ENCODE data around the gene MCTP1.

MCTP1 gene

DNA sequence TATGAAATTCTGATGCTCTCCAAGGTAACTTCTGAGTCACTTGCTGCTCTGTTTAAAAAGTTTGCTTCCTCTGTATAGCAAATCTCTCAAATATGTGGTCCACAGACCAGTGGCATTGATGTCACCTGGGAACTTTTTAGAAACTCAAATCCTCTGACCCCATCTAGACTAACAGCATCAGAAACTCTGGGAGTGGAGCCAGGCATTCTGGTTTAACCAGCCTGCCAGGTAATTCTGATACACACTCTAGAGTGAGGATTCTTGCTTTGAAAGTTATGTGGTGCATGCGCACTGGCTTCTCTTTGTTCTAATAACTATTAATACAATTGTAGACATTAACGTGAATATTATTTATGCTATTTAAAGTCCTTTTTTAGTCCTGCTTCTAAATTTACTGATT is 368.3 kb downstream of the MCTP1 start:
- no peak for DNase-seq

DNA sequence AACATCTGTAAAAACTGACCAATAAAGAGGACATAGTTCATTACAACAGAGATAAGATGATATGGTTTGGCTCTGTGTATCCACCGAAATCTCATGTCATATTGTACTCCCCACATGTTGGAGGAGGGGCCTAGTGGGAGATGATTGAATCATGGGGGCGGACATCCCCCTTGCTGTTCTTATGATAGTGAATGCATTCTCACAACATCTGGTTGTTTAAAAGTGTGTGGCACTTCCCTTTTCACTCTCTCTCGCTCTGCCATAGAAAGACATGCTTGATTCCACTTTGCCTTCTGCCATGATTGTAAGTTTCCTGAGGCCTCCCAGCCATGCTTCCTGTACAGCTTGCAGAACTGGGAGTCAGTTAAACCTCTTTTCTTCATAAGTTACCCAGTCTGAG is 373.6 kb downstream of the MCTP1 start:
- no peak for DNase-seq

DNA sequence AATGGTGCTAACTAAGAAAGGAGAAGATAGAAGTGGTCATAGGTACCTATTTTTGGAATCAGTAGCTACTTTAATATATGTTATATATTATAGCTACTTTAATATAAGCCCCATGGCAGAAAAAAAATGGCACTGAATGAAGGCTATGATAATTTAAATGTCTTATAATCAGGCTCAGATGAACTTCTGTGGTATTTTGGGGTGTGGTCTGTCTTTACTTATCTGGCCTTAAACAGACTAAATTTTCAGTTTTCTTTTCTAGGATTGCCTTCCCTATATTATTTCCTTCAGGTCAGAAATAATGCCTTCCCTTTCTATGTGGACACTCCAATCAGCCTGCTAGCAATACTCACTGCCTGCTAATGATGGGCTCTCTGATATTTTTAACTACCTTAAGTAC is 374.2 kb downstream of the MCTP1 start:
- DNase-seq, result no peak

DNA sequence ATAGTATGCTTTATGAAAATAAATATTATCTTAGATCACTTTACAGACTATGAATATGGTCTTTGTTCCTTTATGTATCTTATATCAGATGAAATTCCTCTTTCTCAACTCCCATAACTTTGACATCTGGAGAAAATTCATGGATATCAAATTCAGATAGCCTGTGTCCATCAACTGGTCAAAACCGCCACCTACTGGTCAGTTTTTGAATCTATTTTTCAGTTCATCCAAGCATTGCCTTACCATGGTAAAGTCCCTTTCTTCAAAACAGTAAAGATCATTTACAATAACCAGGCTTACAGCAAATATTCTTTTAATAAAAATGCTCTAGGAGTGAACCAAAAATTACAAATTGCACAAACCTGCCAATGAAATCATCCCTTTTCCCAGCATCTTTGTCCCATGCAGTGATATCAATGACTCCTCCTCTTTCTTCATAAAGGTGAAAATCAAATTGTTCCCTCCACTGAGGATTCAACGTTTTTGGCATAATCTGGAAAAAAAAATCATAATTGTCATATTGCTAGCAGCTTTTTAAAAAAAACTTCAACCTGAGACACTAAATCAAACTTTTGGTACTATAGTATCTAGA is 375.9 kb downstream of the MCTP1 start:
- DNase-seq, result no peak

DNA sequence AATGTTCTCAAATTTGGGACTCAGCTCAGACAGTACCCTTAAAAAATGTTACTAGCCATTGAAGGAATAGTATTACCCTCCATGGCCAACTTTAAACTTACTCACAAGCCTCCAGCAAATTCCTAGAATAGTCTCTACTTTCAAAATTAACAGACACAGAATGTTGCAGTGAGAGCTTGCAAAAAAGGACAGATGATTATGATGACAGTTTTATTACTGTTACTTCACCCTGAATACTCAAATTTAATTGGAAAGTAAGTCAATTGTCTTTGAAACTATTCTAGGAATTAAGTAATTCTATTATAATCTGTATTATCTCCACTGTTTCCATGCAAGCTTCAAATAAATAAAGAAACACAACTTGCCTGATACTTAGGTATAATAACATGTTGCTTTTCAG is 378.1 kb downstream of the MCTP1 start:
- DNase-seq, result no peak

DNA sequence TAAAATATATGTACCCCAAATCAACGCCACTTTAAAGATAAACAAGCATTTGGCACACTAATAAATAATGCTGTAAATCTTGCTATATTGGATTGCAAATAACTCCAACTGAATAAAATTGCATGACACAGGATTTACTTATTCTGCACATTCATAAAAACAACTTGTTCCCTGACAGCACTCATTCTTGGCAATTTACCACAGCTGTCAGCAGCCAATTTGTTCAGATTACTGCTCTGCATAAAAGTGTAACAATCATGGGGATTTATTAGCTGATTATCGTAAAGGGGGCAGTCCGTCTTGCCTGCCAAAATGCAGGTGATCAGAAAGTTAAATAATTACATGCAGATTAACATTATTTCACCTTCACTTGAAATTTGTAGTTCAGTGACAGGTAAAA is 381.2 kb downstream of the MCTP1 start:
- DNase-seq, result no peak

DNA sequence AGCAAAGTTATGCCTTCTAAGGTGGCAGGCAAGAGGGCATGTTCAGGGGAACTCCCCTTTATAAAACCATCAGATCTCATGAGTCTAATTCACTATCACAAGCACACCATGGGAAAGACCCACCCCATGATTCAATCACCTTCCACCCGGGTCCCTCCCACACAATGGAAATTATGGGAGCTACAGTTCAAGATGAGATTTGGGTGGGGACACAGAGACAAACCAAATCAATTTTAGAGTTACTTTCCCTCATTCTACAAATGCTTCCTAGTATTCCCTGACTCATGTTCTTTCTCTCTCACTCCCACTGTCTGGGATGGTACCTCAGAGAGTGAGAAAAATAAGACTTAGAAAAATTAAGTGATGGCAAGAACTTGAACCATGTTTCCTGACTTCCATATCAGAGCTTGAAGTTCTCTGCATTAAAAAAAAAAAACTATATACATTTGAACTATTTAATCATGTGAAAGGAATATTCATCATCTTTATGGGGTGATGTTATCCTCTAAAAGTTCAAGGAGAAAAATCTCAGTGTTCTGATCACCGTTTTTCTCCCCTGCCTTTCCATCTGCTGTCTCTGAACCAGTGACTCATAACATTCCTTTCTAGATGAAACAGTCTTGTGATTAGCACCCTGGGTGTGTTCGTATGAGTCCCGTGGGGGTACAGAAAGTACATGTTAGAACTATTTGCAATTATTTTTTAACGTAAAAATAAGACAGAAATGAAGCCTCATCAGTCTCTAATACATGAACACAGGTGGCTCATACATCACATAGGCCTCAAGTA is 383.5 kb downstream of the MCTP1 start:
- DNase-seq, result no peak

DNA sequence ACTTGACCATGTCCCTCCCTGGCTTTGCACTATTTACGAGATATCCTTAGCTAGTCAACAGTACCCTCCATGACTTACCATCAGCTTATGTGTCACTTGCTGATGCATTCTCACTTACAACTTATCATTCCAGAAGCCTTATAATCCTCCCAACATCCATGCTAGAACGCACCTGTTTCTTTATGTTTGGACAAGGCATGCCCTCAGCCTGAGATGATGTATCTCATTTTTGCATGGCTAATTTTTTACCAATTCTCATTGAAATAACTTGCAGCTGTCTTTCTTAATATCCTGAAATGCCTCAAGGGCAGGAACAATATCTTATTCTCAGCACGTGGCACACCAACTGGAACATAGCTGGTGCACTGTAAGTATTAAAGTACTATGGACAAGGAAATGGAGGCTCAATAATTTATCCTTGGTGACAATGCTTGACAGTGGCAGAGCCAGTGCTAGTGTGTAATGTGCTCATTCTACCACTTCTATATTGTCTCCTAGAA is 384.8 kb downstream of the MCTP1 start:
- no peak for DNase-seq

DNA sequence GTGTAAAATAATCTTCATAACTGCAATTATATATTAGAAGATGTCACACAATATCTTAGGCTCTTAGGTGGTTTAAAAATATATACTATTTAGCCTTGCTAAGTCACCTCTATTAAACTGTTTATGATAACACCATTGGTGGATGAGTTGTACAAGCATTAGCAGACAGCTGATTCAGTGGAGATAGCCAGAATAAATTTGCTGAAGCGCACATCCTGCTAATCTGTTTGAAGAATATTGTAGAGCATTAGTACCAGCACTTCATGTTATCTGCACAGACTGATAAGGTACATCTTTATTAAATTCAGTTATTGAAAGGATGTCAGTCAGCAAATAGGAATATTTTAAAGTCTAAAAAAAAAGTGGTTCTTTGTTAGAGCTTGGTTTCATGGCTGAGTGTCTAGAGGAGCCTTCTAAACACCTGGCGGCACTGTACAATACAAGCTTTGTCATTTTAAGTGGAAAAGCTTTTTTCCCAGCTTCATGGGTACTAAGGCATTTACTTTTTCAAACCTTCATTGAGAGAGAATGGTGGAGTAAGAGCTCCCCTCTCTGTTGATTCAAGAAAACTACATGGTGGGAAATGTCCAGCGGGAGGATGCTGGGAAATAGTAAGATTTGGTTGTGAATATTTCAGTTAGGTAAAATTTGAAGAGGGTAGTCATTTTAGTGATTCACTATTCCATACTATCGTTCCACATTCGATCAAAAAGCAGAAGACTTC is 391.3 kb downstream of the MCTP1 start:
- DNase-seq, result peak; percentile 24

DNA sequence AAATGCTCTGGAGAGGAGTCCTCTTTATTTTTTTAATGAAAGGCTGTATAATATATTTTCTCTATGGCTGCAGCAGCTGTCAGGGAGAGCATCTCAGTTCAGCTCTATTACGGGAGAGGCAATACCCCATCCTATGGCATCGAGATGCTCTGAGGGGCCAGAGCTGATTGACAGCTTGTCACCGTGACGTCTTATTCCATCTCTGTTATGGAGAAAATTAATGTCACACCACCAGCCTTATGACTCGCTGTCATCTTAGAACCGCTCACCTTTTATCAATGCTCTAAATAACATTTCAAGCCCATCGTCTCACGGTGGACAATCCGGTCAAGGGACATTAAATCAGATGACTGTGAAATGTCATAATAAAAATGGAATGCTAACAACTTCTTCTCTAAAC is 392.9 kb downstream of the MCTP1 start:
- no peak for DNase-seq

DNA sequence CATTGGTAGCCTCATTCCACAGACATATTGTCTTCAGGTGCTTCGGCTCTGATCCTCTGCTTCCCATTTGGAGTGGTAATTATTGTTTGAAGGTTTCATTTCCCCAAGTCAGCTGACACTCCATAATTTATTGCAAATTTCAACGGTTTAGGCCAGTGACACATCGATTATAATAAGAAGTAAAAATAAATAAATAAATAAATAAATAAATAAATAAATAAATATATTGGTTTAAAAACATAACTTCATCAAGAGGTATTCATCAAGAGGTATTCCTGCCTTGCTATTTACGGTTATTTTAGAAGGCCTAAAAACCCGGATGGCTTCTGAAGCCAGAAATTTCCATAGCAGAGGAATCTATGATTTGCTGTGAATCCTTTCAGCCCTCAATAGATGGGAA is 393.3 kb downstream of the MCTP1 start:
- no peak for DNase-seq

DNA sequence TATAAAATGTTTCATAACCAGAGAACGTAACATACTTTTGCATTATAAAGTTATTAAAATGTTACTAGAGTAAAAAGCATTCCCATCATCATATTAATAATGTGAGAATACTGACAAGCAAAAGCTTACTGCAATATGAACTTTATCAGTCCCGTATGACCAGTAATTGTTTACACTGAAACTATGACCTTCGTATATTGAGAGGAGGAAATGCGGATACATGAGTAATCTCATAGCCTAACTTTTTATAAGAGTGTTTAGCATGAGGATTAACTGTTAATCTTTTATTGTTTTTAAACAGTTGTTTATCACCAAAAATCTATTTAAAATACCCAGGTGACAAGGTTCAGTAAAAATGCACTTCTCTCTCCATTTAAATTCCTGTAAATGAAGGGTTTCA is 394.0 kb downstream of the MCTP1 start:
- DNase-seq, result no peak

DNA sequence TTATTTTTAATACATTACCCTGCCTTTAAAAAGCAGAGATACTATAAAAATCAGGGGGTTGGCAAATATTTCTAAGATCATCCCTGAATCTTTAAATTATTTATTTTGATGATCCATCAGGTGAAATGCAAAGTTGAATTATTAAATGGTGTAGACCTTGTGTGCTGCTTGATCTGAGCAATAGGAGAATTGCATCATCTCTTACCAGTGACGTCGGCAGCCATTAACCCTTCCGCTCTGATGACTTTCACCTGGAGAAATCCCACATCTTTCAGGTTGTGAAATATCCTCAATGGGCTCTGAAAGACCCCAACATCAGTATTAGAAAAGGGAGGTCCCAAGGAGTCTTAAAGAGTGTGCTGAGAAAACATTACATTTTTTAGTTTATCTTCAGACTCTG is 396.2 kb downstream of the MCTP1 start:
- DNase-seq, result no peak

DNA sequence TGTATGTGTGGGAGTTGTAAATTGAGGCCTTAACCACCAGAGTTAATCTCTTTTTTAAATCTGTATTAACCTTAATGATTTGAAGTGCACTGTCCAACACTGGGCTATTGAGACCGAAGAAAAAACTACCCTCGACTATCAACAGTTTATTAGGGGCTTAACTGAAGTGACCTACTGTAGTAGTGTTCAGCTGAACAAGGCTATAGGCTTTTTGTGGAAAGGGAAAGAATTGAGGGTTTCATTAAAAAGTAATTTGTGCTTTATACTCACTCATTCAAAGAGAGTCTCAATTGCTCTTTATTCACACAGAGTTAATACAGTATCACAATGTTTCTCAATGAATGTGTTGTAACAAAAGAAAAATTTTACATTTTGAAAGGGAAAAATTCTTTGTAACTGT is 399.0 kb downstream of the MCTP1 start:
- DNase-seq, result no peak

DNA sequence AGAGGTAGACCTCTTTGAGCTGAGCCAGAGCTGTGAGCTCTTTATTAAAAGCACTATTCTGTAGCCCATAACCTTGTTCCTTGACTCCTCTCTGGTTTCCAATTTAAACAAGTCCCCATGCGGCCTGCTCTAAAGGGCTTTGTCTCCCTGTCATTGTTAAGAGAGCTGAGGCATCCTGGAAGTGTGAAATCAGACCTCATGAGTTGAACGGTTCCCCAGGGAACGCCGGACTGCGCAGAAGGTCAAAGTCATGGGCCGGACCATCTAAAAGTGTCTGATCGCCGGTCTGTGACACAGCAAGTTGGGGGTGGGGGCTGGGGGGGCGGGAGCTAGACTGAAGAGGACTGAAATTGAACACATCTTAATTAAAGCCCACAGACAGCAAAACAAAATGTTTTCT is 400.6 kb downstream of the MCTP1 start:
- DNase-seq, result no peak

DNA sequence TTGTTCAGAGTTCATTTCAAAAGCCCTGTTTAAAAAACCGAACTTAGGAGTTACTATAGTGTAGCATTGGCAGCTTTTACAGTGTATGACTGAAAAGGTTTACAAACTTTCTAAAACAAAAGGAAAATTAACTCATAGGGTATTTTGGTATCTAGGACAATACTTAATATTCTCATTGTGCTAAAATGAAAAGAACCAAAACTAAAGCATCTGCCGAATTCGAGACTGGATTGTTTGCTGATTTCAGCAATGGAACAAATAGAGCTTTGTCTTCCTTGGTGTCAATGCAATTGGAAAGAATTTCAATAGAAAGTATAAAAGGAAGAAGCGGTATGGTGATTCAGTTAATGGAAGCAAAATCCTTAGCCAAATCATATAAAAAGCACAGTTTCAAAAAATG is 412.4 kb downstream of the MCTP1 start:
- DNase-seq, result no peak

DNA sequence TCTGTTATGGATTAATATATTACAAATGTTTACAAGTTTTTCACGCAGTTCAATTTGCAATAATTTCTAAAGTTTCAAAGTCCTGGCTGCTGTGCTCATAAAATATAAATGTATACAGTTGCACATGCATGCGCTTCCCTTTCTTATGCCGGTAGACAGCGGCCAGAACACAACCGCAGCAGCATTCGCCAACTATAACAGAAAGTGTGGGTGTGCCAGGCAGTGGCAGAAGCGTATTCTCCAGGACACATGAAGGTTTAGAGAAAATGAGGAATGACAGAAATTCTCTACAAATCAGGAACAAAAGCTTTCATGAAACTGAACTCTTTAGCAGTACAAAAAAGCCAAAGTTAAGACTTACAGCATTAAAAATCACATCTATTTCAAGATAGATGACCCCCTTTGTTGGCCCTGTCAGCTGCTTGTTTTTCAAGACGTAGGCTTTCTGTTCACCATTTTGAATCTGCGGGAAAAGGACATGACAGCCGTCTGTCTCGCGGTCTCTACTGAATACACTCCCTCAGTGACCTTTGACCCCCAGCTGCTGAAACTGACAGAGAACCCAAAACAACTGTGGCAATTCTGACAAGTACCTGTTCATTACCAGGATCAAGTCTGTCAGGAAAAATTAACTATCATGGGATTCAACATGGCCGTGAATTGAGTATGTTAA is 414.2 kb downstream of the MCTP1 start:
- DNase-seq, result no peak

DNA sequence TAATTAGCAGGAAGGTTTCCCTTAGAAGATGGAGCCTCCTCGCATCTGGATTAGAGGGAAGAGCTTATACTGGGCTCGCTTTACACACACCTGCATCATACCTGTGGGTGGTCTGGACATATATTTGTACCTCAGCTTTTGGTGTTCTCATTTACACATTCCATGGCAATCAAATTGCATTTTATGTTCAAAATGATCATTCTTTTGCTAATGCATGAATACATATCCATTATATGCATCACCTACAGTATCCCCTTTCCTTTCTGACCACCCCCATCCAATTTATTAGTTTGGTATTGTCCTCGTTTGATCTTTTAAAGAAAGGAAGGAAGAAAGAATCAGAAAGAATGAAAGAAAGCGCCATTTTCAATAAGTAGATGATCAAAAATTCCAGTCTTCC is 415.0 kb downstream of the MCTP1 start:
- no peak for DNase-seq

DNA sequence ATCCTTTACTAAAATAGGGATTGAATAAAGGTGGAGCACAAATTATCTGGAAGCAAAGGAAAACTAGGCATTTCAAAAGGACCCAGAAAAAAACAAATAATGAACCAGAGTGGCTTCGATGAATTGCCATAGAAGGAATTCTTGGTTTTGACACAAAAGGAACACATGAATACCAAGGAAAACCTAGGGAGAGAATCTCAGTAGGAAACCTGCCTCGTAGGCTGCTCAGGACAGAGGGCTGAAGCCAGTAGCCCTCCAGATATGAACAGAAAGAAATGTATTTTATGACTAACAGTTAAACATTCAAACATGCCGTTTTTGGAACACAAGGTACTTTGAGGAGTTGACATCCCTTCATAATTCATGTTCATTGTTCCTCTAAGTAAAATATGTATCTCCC is 420.9 kb downstream of the MCTP1 start:
- DNase-seq, result no peak

DNA sequence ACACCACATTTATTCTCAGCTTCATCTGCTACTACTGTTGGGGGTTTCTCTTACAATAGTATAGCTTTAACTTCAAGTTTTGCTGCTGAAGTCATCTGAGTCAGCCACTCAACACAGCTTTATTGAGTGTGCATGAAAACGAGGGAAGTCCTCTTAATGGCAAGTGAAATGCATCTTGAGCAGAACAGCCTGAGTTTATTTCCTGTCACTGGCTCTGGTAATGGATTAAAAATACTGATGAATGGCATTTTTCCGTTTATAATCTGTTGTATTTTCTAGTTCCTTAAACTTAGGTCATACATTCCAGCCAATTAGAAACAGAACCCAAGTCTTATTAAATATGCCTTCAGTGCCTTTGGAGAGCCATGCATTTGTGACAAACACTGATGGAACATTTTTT is 427.8 kb downstream of the MCTP1 start:
- DNase-seq, result no peak

DNA sequence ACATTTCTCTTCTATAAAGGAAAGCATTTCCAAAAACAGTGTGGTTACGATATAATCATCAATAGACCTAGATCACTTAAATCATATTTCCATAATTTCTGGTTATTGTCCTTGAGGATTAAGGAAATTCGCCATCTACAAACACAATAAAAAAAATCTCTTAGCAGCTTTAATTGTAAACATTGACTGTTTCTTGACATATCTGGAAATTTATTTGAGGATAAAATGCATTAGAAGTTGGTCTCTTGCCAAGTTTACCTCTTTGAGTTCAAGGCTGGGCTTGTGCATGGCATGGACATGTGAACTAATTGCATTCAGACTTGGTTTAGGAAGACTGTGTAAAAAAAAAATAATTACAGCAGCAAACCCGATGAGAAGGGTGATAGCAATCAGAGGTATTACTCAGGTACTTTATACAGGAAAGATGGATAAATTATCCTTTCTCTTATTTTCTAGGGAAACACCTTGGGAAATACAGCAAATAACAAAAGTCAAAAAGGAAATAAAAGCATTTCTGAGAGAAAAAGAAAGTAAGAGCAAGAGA is 428.6 kb downstream of the MCTP1 start:
- peak; percentile 80 for DNase-seq

DNA sequence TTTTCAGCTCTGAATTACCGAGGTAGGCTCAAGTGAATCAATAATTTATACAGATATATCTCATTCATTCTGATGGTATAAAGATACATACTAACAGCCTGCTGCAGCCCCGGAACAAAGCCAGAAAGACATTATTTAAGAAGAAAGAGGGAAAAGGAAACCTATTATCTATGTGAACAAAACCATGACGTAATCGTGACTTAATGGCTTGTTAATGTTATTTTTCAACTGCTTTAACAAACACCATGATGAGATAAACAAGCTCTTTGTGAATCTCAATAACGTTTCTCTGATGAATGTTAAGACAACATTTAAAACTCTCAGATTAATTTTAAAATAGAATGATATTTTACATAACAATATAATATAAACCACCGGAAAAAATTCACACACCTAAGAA is 429.4 kb downstream of the MCTP1 start:
- no peak for DNase-seq

DNA sequence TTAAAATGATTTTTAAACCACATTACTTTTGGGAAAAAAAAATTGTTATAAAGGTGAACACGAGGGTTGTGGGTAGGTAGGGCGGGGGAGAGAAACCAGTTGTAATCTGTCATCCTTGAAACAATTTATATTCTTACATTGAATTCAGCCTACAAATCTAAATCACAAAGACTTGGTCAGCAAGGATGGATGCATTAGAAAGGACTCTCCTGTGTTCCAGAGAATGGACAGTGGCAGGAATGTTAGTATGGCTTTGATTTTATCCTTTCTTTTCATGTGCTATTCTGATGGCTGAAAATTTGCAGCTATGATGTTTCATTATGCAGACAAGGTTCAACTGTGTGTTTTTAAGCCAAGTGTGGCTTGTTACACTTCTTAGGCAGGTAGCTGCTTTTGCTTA is 431.8 kb downstream of the MCTP1 start:
- DNase-seq, result no peak
